Muscle of back (tissue), 11 donors: ENCODE data around the gene ATP6V0A1. TPM values are rescaled to one million over a fixed set of nuclear protein-coding genes. Genes with fewer than 3 reads are reported as not detected.
"Not testable (repeated sequence)": the region's sequence is repeated elsewhere in the genome, so short reads cannot be mapped to it uniquely, and the experiment has no call there.

Experiments used
- DNase-seq, 3 donors: peaks; one replicate each; pipeline versions ENCODE4 v3.0.0 to v3.0.0-alpha.2; 2013
- polyA plus RNA-seq, 10 donors: library from polyadenylated mRNA; unstranded; fragments of 120-200 nt; gene quantifications; one replicate each; pipeline ENCODE4 v1.2.1, GENCODE V29; 2013; ENCODE audit not compliant: insufficient read length in 10 of 10

Gene ATP6V0A1
- polyA plus RNA-seq, 10 donors, result 16.9 to 39.2 (median 21.5) TPM

DNA sequence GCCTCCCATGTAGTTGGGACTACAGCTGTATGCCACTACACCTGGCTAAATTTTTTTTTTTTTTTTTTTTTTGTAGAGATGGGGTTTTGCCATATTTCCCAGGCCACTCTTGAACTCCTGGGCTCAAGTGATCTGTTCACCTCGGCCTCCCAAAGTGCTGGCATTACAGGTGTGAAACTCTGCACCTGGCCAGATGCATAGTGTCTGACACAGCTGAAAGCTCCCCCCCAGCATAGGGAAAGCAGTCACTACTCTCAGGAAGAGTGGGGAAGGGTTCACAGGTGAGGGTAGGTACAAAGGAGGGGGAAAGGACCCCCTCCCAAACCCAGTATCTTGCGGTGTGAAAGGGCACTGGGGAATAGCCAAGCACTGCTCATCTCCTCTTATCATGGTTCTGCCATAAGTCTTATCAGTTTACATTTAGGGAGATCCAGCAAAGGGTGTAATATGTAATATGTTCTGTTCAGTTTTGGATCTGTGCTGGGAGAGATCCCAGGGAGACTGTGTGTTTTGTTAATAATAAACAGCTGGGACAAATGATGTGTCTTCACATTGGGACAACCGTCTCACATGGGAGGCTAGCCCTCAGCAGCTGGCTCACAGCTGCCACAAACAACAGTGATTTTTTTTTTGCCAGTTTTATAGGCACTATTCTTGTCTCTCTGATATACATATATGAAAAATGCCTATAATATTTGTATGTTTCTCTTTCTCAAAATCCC, 28.8 kb upstream of the ATP6V0A1 start:
- peak in 1 of 3 donors; percentile 76 for DNase-seq

DNA sequence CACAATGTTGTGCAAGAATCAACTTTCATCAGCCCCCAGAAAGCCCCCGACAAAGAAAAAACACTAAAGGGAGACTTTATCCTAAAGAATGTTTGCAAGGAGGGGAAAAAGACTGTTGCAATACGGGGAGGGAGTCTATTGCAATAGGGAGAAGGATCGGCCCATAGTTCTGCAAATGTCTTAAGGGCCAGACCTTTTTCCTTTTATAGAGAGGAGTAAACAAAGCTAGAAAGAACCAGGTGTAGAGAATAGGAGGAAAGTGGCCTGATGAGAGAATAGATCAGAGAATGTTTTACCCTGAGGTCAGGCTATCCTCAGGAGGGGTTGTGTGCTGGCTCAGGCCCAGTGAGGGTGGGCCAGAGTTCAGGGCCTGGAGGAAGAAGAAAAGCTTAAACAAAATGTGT, 26.9 kb upstream of the ATP6V0A1 start:
- peak in 1 of 3 donors; percentile 67 for DNase-seq

DNA sequence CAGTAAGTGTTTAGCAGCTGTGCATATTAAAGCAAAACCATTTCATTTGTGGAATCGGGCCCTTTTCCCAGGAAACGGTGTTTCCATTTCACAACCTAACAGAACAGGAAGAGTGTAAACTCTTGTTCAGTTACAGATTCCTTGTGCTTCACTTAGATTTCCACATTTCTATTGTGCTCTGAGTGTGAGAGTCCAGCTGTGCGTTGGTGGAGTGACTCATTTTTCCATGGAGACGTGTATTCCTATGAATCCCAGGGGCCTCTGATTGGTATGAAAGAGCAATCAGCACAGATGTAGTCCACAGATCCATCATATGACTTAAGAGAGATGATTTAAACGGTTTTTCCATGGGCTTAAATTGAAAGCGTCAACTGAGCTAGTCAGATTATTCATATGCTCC, 22.3 kb upstream of the ATP6V0A1 start:
- peak; percentile 88 to 96 (median 93) for DNase-seq

DNA sequence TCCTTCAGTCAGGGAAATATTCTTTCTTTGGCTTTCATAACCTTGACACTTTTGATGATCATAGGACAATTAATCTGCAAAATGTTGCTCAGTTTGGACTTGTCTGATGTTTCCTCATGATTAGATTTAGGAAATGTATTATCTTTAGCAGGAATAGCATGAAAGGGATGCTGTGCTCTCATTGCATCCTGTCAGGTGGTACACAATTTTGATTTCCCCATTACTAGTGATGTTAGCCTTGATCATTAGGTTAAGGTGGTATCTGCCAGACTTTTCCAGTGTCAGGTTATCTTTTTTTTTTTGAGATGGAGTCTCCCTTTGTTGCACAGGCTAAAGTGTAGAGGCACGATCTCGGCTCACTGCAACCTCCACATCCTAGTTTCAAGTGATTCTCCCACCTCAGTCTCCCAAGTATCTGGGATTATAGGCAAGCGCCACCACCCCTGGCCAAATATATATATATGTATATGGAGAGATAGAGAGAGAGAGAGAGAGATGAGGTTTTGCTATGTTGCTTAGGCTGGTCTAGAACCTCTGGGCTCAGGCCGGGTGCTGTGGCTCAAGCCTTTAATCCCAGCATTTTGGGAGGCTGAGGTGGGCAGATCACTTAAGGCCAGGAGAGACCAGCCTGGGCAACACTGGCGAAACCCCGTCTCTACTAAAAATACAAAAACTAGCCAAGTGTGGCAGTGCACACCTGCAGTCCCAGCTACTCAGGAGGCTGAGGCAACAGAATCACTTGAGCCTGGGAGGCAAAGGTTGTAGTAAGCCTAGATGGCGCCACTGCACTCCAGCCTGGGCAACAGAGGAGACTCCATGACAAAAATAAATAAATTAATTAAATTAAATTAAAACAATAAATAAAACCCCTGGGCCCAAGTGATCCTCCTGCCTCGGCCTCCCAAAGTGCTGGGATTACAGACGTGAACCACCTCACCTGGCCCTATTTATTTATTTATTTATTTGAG, 19.8 kb upstream of the ATP6V0A1 start:
- no peak for DNase-seq

DNA sequence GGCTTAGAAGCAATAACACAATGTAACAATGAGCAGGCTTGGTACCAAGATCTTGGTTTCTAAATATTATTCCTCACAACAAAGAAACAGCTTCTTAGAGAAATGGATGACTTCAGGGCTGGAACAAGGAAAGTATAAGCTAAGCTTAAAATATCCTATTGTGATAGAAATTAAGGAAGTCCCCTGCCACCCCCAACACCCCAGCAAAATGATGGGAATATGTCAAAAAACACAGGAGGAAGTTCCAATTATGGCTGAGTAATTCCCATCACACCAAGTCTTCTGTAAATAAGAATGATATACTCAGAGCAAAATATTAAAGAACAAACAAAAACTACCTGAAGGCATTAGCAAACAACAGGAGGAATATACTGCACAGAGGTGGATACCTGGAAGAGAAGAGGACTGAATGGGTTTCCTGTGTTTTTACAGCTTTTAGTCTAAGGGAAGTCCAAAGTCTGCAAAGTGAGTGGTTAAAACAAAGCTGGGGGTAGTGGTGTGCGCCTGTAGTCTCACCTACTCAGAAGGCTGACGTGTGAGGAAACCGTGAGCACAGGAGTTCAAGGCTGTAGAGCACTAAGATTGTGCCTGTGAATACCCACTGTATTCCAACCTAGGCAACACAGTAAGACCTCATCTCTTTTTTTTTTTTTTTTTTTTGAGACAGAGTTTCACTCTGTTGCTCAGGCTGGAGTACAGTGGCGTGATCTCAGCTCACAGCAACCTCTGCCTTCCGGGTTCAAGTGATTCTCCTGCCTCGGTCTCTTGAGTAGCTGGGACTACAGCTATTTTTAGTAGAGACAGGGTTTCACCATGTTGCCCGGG, 17.1 kb upstream of the ATP6V0A1 start:
- no peak for DNase-seq

DNA sequence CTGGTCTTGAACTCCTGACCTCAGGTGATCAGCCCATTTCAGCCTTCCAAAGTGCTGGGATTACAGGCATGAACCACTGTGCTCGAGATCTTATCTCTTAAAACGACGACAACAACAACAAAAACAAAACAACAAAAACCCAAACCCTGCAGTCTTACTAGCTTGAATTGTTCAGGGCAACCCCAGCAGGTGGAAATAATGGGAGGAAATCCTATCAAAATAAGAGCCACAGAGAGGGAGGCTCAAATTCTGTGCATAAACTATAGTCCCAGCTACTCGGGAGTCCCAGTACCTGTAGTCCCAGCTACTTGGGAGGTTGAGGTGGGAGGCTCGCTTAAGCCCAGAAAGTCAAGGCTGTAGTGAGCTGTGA, 16.5 kb upstream of the ATP6V0A1 start:
- DNase-seq, result no peak

DNA sequence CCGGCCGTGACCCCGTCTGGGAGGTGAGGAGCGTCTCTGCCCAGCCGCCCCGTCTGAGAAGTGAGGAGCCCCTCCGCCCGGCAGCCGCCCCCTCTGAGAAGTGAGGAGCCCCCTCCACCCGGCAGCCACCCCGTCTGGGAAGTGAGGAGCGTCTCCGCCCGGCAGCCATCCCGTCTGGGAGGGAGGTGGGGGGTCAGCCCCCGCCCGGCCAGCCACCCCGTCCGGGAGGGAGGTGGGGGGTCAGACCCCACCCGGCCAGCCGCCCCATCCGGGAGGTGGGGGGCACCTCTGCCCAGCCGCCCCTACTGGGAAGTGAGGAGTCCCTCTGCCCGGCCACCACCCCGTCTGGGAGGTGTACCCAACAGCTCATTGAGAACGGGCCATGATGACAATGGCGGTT, 9.5 kb upstream of the ATP6V0A1 start:
- not testable (repeated sequence) for DNase-seq

GRCh38 chr17:42449838-42450237, 8.8 kb upstream of the ATP6V0A1 start:
- not testable (repeated sequence) for DNase-seq

DNA sequence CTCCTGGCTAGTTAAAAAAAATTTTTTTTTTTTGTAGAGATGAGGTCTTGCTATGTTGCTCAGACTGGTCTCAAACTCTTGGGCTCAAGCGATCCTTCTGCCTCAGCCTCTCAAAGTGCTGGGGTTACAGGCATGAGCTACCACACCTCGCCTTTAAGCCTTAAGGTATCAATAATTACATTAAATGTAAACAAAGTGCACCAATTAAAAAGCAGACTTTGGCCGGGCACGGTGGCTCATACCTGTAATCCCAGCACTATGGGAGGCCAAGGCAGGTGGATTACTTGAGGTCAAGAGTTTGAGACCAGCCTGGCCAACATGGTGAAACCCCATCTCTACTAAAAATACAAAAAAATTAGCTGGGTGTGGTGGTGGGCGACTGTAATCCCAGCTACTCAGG, 7.4 kb upstream of the ATP6V0A1 start:
- not testable (repeated sequence) for DNase-seq

DNA sequence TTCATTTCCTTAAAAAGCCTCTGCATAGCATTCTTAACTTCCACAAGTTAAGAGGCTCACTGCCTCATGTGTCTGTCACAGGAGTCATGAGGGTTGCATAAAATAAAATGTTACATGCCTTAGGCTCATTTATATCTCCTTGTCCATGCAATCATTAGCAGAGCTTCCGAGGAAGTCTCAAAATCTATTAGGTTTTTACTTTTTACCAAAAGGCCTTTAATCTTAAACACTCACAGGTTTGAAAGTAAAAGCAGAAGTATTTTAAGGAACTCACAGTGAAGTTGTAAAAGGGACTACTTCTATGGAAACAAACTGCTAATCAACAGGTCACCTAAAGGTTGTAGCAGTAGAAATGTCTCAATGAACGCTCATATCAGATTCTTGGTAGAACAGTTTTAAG, 5.2 kb upstream of the ATP6V0A1 start:
- DNase-seq, result no peak

GRCh38 chr17:42454987-42455386, 3.7 kb upstream of the ATP6V0A1 start:
- DNase-seq, result not testable (repeated sequence)

DNA sequence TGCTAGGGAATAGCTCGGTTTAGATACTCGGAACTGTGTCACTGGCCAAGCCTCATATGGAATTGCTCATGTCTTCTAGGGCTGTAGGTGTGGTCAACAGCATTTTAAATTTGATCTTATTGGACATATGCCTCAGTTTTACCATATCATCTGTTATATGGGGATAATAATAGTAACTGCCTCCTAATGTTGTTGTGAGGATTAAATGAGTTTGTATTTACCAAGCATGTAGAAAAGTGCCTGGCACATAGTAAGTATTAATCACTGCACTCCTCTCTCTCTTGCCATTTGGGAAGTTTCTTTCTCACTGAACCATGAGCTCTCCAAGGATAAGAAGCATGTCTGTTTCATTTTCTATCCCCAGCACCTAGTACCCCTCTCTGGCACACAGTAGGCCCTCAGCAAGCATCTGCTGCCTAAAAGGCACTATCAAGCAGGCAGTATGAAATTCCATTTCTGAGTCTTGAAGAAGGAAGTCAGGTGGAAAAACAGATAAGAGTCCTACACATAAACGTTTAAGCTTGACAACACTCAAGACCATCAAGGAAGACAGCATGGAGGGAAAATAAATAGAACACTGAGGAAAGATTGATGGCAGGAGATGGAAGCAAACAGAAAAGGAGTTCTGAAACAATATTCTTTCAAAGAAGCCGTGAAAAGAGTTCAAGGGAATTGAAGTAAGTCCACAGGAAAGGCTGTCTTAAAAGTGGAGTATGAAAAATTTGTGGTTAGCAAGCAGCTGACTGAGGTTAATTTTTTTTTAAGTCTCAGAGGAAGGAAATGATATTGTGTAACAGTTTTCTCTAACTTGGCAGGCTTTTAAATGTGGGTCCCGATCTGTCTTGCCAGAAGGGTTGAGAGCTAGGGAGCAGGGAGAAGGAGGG, 2.2 kb upstream of the ATP6V0A1 start:
- DNase-seq, result peak in 2 of 3 donors; percentile 54 to 68

- DNase-seq, result peak in 1 of 3 donors; percentile 43
Observed at GRCh38 chr17:42457107-42457792, 1.4 kb upstream of the ATP6V0A1 start.

- peak; percentile 41 to 78 (median 49) for DNase-seq
Observed at GRCh38 chr17:42459256-42459800, 650 bp downstream of the ATP6V0A1 start.

GRCh38 chr17:42459801-42460281, 1.2 kb downstream of the ATP6V0A1 start:
- peak; percentile 38 to 77 (median 56) for DNase-seq

- DNase-seq, result no peak
Observed at GRCh38 chr17:42460371-42460770, 1.7 kb downstream of the ATP6V0A1 start.

- no peak for DNase-seq
Observed at GRCh38 chr17:42463976-42464400, 5.3 kb downstream of the ATP6V0A1 start.

- no peak for DNase-seq
Observed at GRCh38 chr17:42467889-42468288, 9.2 kb downstream of the ATP6V0A1 start.

GRCh38 chr17:42472709-42473521, 14.2 kb downstream of the ATP6V0A1 start:
- peak in 1 of 3 donors; percentile 64 for DNase-seq
